HEK293 (cell line): Measurements from ENCODE around the gene CASZ1.

Experiments used
- CTCF ChIA-PET: fragments of 350-600 bp; formaldehyde crosslinking; extraction: SDS; loops from one replicate; lab custom pipeline; 2021; ENCODE audit warnings: antibody characterized with exemption; lab: Yijun Ruan, JAX
- POLR2A ChIA-PET: fragments of 300-600 bp; formaldehyde crosslinking; extraction: SDS; loops from one replicate; lab custom pipeline; 2020; ENCODE audit warnings: antibody characterized with exemption, inconsistent platforms; lab: Yijun Ruan, JAX
- H3K27ac ChIP-seq: fragments of 200-500 bp; sonication (Bioruptor generic); 2 replicates; pipeline ENCODE4 v1.5.1; 2014; ENCODE audit warnings: low read depth, low read length, control low read depth, inconsistent platforms; ENCODE audit errors: extremely low read depth
- H3K36me3 ChIP-seq, 2 experiments: fragments of 200-500 bp in 1 of 2; sonication (Bioruptor generic) in 1 of 2; 1 replicate in 1 of 2; 2 replicates in 1 of 2; pipeline ENCODE4 v1.5.1; 2014 to 2017; ENCODE audit warnings: inconsistent platforms in 2 of 2, low read length in 2 of 2; ENCODE audit not compliant: control insufficient read depth in 2 of 2, insufficient read depth in 1 of 2
- H3K4me1 ChIP-seq: fragments of 200-500 bp; sonication (Bioruptor generic); 2 replicates; pipeline ENCODE4 v1.5.1; 2014; ENCODE audit warnings: mild to moderate bottlenecking, low read length, inconsistent platforms; ENCODE audit not compliant: control insufficient read depth, insufficient read depth
- H3K4me3 ChIP-seq: 2 replicates; pipeline ENCODE4 v1.5.1; 2011; ENCODE audit warnings: low read depth, mild to moderate bottlenecking, control low read depth, low read length, moderate library complexity
- H3K9me3 ChIP-seq: fragments of 200-500 bp; sonication (Bioruptor generic); 2 replicates; pipeline ENCODE4 v1.5.1; 2014; ENCODE audit warnings: low read depth, low read length, inconsistent platforms; ENCODE audit not compliant: control insufficient read depth, insufficient read depth
- PRDM4 ChIP-seq: fragments of 450-650 bp; formaldehyde crosslinking; IDR thresholded peaks from 2 replicates; pipeline ENCODE4 v1.5.1; 2017; ENCODE audit warnings: missing biosample characterization, missing genetic modification characterization
- SP2 ChIP-seq: fragments of 450-650 bp; formaldehyde crosslinking; IDR thresholded peaks from 2 replicates; pipeline ENCODE4 v1.5.1; 2016; ENCODE audit warnings: missing biosample characterization, missing genetic modification characterization
- YY1 ChIP-seq: fragments of 450-650 bp; formaldehyde crosslinking; IDR thresholded peaks from 2 replicates; pipeline ENCODE4 v1.5.1; 2018; ENCODE audit warnings: missing biosample characterization, missing genetic modification characterization
- ZBTB48 ChIP-seq: fragments of 450-650 bp; formaldehyde crosslinking; IDR thresholded peaks from 2 replicates; pipeline ENCODE4 v1.5.1; 2016; ENCODE audit warnings: missing biosample characterization, missing genetic modification characterization
- ZBTB8A ChIP-seq: fragments of 450-650 bp; formaldehyde crosslinking; IDR thresholded peaks from 2 replicates; pipeline ENCODE4 v1.5.1; 2016; ENCODE audit warnings: missing biosample characterization, missing genetic modification characterization
- ZFP37 ChIP-seq: fragments of 450-650 bp; formaldehyde crosslinking; IDR thresholded peaks from 2 replicates; pipeline ENCODE4 v1.5.1; 2016; ENCODE audit warnings: missing biosample characterization, missing genetic modification characterization
- ZFP41 ChIP-seq: fragments of 450-650 bp; formaldehyde crosslinking; IDR thresholded peaks from 2 replicates; pipeline ENCODE4 v1.5.1; 2016; ENCODE audit warnings: missing biosample characterization, missing genetic modification characterization, borderline replicate concordance
- ZNF10 ChIP-seq: fragments of 450-650 bp; formaldehyde crosslinking; IDR thresholded peaks from 2 replicates; pipeline ENCODE4 v1.5.1; 2017; ENCODE audit warnings: missing biosample characterization, missing genetic modification characterization
- ZNF114 ChIP-seq: fragments of 450-650 bp; formaldehyde crosslinking; IDR thresholded peaks from 2 replicates; pipeline ENCODE4 v1.5.0; 2017; ENCODE audit warnings: missing biosample characterization, missing genetic modification characterization
- ZNF133 ChIP-seq: fragments of 450-650 bp; formaldehyde crosslinking; IDR thresholded peaks from 2 replicates; pipeline ENCODE4 v1.5.1; 2016; ENCODE audit warnings: missing biosample characterization, missing genetic modification characterization
- ZNF19 ChIP-seq: fragments of 450-650 bp; formaldehyde crosslinking; IDR thresholded peaks from 2 replicates; pipeline ENCODE4; 2016; ENCODE audit warnings: missing biosample characterization, missing genetic modification characterization, low read depth
- ZNF2 ChIP-seq: fragments of 450-650 bp; formaldehyde crosslinking; IDR thresholded peaks from 2 replicates; pipeline ENCODE4 v1.5.1; 2016; ENCODE audit warnings: missing biosample characterization, missing genetic modification characterization
- ZNF239 ChIP-seq: fragments of 450-650 bp; formaldehyde crosslinking; IDR thresholded peaks from 2 replicates; pipeline ENCODE4 v1.5.1; 2016; ENCODE audit warnings: missing biosample characterization, missing genetic modification characterization
- ZNF274 ChIP-seq, 2 experiments: fragments of 200-500 bp in 1 of 2; fragments of 450-650 bp in 1 of 2; sonication (Bioruptor generic) in 1 of 2; formaldehyde crosslinking in 1 of 2; IDR thresholded peaks; 2 replicates each; pipeline versions ENCODE4 v1.5.1 to v1.6.1; 2014 to 2016; ENCODE audit warnings: borderline replicate concordance in 1 of 2, inconsistent platforms in 1 of 2, low read length in 1 of 2, missing biosample characterization in 1 of 2, missing genetic modification characterization in 1 of 2
- ZNF362 ChIP-seq: fragments of 450-650 bp; formaldehyde crosslinking; IDR thresholded peaks from 2 replicates; pipeline ENCODE4 v1.5.1; 2016; ENCODE audit warnings: missing biosample characterization, missing genetic modification characterization
- ZNF391 ChIP-seq: fragments of 450-650 bp; formaldehyde crosslinking; IDR thresholded peaks from 2 replicates; pipeline ENCODE4 v1.5.1; 2016; ENCODE audit warnings: low read depth, missing biosample characterization, missing genetic modification characterization, borderline replicate concordance
- ZNF416 ChIP-seq: fragments of 450-650 bp; formaldehyde crosslinking; IDR thresholded peaks from 2 replicates; pipeline ENCODE4 v1.5.1; 2016; ENCODE audit warnings: missing biosample characterization, missing genetic modification characterization
- ZNF514 ChIP-seq: fragments of 450-650 bp; formaldehyde crosslinking; IDR thresholded peaks from 2 replicates; pipeline ENCODE4 v1.5.1; 2016; ENCODE audit warnings: missing biosample characterization, missing genetic modification characterization
- ZNF596 ChIP-seq: fragments of 450-650 bp; IDR thresholded peaks from 2 replicates; pipeline ENCODE4 v1.5.0; 2018; ENCODE audit warnings: missing biosample characterization, mild to moderate bottlenecking, missing genetic modification characterization, moderate library complexity
- ZNF610 ChIP-seq: fragments of 450-650 bp; formaldehyde crosslinking; IDR thresholded peaks from 2 replicates; pipeline ENCODE4 v1.5.1; 2016; ENCODE audit warnings: missing biosample characterization, missing genetic modification characterization, borderline replicate concordance
- ZNF621 ChIP-seq: fragments of 450-650 bp; formaldehyde crosslinking; IDR thresholded peaks from 2 replicates; pipeline ENCODE4 v1.5.1; 2017; ENCODE audit warnings: missing biosample characterization, missing genetic modification characterization
- ZNF658 ChIP-seq: fragments of 450-650 bp; formaldehyde crosslinking; IDR thresholded peaks from 2 replicates; pipeline ENCODE4; 2016; ENCODE audit warnings: missing biosample characterization, missing genetic modification characterization
- ZNF830 ChIP-seq: fragments of 450-650 bp; IDR thresholded peaks from 2 replicates; pipeline ENCODE4 v1.5.0; 2018; ENCODE audit warnings: missing biosample characterization, missing genetic modification characterization, low read depth, mild to moderate bottlenecking, moderate library complexity
- ZNF843 ChIP-seq: fragments of 450-650 bp; formaldehyde crosslinking; IDR thresholded peaks from 2 replicates; pipeline ENCODE4 v1.5.1; 2016; ENCODE audit warnings: missing biosample characterization, missing genetic modification characterization
- TF ChIP-seq, protein P1 (sequence below): fragments of 450-650 bp; formaldehyde crosslinking; IDR thresholded peaks from 2 replicates; pipeline ENCODE4 v1.5.1; 2016; ENCODE audit warnings: missing biosample characterization, missing genetic modification characterization

Gene CASZ1

DNA sequence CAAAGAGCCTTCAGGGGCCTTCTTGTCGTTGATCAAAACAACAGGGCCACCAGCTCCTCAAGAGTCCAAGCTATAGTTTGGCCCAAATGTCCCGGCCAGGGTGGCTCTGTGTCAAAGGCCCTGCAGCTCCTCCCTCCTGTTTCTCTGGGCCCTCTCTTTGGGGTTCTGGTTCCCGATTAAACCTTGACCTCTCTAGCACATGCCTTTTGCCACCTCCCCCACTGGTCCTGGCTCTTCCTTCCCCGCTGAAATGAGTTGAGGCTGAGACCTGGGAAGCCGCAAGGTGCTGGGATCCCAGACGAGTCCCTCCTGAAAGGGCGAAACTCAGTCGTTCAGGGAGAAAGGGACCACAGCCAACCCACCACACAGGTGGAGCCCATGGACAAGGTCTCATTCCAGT, 56.9 kb downstream of the CASZ1 start (continued):
- TF ChIP-seq ZNF610 (tag by site-specific recombination) = no peak
- no peak for TF ChIP-seq PRDM4 (tag by site-specific recombination)
- TF ChIP-seq ZNF830 = no peak
- TF ChIP-seq, protein P1, sequence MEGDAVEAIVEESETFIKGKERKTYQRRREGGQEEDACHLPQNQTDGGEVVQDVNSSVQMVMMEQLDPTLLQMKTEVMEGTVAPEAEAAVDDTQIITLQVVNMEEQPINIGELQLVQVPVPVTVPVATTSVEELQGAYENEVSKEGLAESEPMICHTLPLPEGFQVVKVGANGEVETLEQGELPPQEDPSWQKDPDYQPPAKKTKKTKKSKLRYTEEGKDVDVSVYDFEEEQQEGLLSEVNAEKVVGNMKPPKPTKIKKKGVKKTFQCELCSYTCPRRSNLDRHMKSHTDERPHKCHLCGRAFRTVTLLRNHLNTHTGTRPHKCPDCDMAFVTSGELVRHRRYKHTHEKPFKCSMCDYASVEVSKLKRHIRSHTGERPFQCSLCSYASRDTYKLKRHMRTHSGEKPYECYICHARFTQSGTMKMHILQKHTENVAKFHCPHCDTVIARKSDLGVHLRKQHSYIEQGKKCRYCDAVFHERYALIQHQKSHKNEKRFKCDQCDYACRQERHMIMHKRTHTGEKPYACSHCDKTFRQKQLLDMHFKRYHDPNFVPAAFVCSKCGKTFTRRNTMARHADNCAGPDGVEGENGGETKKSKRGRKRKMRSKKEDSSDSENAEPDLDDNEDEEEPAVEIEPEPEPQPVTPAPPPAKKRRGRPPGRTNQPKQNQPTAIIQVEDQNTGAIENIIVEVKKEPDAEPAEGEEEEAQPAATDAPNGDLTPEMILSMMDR (tag by site-specific recombination) = no peak
- TF ChIP-seq, all 188 proteins: peak for 0

- Histone ChIP-seq H3K4me3 (no peak overlapping the region), H3K27ac (no peak overlapping the region), H3K4me1 (no peaks in the 10 kb centered on the region), H3K36me3 (no peaks in the 10 kb centered on the region), H3K9me3 (no peaks in the 10 kb centered on the region)
- POLR2A ChIA-PET = no interaction called here
- CTCF ChIA-PET = no interaction called here
- TF ChIP-seq ZNF658 (tag by site-specific recombination) = no peak
- TF ChIP-seq ZNF391 (tag by site-specific recombination) = no peak
- no peak for TF ChIP-seq ZNF19 (tag by site-specific recombination)
- no peak for TF ChIP-seq ZNF114 (tag by site-specific recombination)
- TF ChIP-seq ZNF362 (tag by site-specific recombination) = peak; percentile 70; the same call in 1 of the 2 replicates
- no peak for TF ChIP-seq ZBTB8A (tag by site-specific recombination)
These were observed 58.1 kb downstream of the CASZ1 start for GRCh38 chr1:10738061-10739058.

DNA sequence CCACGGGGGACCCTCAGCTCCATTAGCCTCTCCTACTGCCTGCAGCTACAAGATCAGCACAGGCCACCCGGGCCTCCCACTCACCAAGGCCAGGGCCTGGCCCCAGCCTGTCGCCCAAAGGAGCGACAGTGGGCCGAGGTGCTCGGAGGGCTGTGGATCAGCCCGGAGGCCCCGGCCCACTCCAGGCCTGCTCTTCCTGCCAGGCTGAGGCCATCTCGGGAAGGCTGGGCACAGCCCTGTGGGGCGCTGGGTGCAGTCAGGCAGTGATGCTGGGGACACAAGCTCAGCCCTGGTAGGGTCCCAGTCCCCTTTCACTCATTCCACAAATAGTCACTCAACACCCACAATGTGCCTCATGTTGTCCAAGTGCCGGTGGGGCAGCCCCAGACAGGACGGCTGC, 58.8 kb downstream of the CASZ1 start:
- H3K9me3 ChIP-seq = no peaks in the 10 kb centered on the region
- CTCF ChIA-PET = no interaction called here
- POLR2A ChIA-PET = no interaction called here
- no peak overlapping the region for H3K4me3 ChIP-seq
- H3K27ac ChIP-seq = no peak overlapping the region
- H3K4me1 ChIP-seq = no peaks in the 10 kb centered on the region
- no peaks in the 10 kb centered on the region for H3K36me3 ChIP-seq
- TF ChIP-seq ZNF239 (tag by site-specific recombination) = no peak
- TF ChIP-seq ZNF2 (tag by site-specific recombination) = no peak
- no peak for TF ChIP-seq ZNF596
- TF ChIP-seq ZNF514 (tag by site-specific recombination) = no peak
- no peak for TF ChIP-seq ZNF416
- no peak for TF ChIP-seq ZNF19 (tag by site-specific recombination)
- no peak for TF ChIP-seq ZFP37 (tag by site-specific recombination)
- no peak for TF ChIP-seq ZBTB48
- no peak for TF ChIP-seq PRDM4 (tag by site-specific recombination)
- TF ChIP-seq ZNF621 (tag by site-specific recombination) = no peak
- no peak for TF ChIP-seq ZNF274 (IDR thresholded peaks at IDR 0.05; ENCODE audit: low read length)
- no peak for TF ChIP-seq ZNF274 (tag by site-specific recombination; IDR thresholded peaks at IDR 0.05; ENCODE audit: borderline replicate concordance)
- TF ChIP-seq YY1 = no peak
- no peak for TF ChIP-seq SP2 (tag by site-specific recombination)
- TF ChIP-seq ZNF133 (tag by site-specific recombination) = no peak
- no peak for TF ChIP-seq ZNF10 (tag by site-specific recombination)
- no peak for TF ChIP-seq ZNF843 (tag by site-specific recombination)
- no peak for TF ChIP-seq ZNF658 (tag by site-specific recombination)
- TF ChIP-seq ZFP41 (tag by site-specific recombination) = no peak
